Measurements from ENCODE around the gene DEDD2. TPM values are rescaled to one million over a fixed set of nuclear protein-coding genes. Genes with fewer than 3 reads are reported as not detected.

DEDD2 gene
- total RNA-seq, 6 donors from 2014 or later = 38.6 to 154 (median 51.2) TPM

GRCh38 chr19:42250183-42250665 is 32.7 kb upstream of the DEDD2 start:
- Histone ChIP-seq H3K4me3 (peak overlapping the region in 1 of 4 donors; percentile 90), H3K36me3 (peaks cover 0 to 27% (median 19%) of the 10 kb centered on the region in 4 donors), H3K4me1 (peaks cover 33 to 65% (median 56%) of the 10 kb centered on the region in 4 donors), H3K27ac (peak overlapping the region; percentile 98 to 100 (median 100)), H3K27me3 (no peaks in the 10 kb centered on the region), H3K9me3 (no peaks in the 10 kb centered on the region)
- TF ChIP-seq EP300 (IDR thresholded peaks at IDR 0.05) (no peak), POLR2A (IDR thresholded peaks at IDR 0.05) (no peak), POLR2AphosphoS5 (IDR thresholded peaks at IDR 0.05) (peak in 1 of 2 donors; percentile 48)
- TF ChIP-seq, protein P1, sequence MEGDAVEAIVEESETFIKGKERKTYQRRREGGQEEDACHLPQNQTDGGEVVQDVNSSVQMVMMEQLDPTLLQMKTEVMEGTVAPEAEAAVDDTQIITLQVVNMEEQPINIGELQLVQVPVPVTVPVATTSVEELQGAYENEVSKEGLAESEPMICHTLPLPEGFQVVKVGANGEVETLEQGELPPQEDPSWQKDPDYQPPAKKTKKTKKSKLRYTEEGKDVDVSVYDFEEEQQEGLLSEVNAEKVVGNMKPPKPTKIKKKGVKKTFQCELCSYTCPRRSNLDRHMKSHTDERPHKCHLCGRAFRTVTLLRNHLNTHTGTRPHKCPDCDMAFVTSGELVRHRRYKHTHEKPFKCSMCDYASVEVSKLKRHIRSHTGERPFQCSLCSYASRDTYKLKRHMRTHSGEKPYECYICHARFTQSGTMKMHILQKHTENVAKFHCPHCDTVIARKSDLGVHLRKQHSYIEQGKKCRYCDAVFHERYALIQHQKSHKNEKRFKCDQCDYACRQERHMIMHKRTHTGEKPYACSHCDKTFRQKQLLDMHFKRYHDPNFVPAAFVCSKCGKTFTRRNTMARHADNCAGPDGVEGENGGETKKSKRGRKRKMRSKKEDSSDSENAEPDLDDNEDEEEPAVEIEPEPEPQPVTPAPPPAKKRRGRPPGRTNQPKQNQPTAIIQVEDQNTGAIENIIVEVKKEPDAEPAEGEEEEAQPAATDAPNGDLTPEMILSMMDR (IDR thresholded peaks at IDR 0.05) = no peak
- no peak for ATAC-seq (ENCODE audit: low FRiP score in 2 of 2)
- whole genome bisulfite sequencing, 2 donors = 33 to 65% methylated on average over 1 to 15 of the region's 15 CpGs
- DNase-seq = peak in 1 of 2 donors; percentile 73

DNA sequence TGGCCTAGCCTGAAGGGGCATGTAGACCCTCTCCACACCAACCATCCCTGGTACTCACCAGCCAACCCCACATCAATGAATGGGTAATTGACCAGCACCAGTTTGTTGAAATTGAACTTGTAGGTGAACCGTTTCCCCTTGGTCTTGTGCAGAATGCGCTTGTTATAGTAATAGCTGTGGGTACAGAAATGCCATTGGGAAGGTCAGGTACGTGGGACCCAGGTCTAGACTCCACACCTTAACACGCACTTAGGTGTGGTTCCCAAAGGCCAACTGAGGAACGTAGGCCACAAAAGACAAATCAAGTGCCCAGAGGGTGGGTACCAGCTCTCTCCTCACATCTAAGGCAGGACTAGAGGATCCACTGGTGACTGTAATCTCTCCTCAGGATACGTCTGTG is 32.3 kb upstream of the DEDD2 start:
- DNase-seq (no peak), ATAC-seq (ENCODE audit: low FRiP score in 2 of 2) (no peak)
- H3K9me3 ChIP-seq = no peaks in the 10 kb centered on the region
- no peaks in the 10 kb centered on the region for H3K27me3 ChIP-seq
- H3K27ac ChIP-seq = peak overlapping the region; percentile 98 to 100 (median 100)
- TF ChIP-seq, protein P1 (IDR thresholded peaks at IDR 0.05) = no peak
- TF ChIP-seq EP300 (IDR thresholded peaks at IDR 0.05) (no peak), POLR2AphosphoS5 (IDR thresholded peaks at IDR 0.05) (no peak), POLR2A (IDR thresholded peaks at IDR 0.05) (no peak)
- H3K4me1 ChIP-seq = peaks cover 36 to 69% (median 60%) of the 10 kb centered on the region in 4 donors
- peaks cover 0 to 27% (median 19%) of the 10 kb centered on the region in 4 donors for H3K36me3 ChIP-seq
- 75 to 80% methylated on average over 6 of the region's 6 CpGs for WGBS, 2 donors
- no peak overlapping the region for H3K4me3 ChIP-seq

DNA sequence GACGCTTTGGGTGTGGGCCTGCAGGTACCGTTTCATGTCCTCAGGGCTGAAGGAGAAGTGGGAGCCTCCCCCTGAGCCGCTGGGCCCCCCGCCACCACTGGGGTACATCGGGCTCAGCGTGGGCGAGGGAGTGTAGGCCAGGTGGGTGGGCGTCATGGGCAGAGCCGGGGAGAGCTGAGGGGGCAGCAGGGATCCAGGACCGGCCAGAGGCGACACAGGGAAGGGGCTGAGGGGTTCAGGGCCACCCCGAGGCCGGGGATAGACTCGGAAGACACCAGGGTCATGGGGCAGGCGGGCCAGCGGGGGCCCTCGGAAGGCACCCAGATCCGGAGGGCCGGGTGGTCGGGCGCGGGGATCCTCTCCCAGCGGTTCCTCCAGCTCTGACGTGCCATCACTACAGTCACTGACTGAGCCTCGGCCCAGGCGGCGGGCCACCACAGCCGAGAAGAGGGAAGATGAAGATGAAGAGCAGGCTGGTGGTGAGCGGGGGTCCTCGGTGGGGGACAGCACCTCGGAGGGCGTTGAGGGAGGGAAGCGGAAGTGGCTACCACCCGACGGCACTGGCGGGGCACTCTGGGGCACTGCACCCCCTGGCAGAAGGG is 31.8 kb upstream of the DEDD2 start:
- 84 to 86% methylated on average over 25 to 36 of the region's 36 CpGs for WGBS, 2 donors
- peaks cover 36 to 70% (median 60%) of the 10 kb centered on the region in 4 donors for H3K4me1 ChIP-seq

DNA sequence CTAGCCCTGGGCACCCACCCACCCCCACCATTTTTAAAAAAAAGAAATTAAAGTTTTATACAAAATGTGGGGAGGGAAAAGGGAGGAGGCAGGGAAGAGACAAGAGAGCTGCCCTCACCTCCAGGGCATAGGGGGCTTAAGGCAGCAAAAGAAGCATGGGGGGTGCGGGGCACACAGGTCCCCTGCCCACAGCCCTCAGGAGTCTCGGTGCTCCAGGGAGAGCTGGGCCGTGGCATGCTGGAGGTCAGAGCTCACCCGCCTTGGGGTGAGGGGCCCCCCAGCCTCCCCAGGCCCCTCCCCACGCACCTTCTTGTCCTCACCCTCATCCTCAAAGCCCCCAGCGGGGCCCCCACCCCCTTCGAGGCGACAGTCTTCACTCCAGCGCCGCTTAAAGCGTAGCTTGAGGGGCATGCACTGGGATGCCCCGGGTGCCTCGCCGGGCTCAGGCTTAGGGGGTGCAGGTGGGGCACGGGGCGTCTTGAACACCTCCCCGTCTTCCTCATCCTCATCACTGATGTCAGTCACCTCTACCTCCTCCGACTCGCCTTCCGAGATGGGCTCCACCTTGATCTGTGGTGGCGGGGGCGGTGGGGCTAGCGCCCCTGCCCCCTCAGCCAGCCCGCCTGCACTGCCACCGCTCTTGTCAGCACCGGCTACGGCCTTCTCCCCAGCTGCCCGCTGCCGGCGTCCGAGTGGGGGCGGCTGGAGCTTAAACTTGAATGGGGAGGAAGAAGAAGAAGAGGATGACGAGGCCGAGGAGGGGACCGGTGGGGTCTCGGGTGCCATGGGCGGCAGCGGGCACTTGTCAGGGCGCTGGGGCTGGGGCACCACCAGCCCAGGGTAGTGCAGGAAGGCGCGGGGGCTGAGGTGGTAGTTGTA is 31.0 kb upstream of the DEDD2 start:
- no peaks in the 10 kb centered on the region for H3K9me3 ChIP-seq
- WGBS, 2 donors = 89% methylated on average over 33 to 41 of the region's 41 CpGs
- no peak for ATAC-seq (ENCODE audit: low FRiP score in 2 of 2)

More for the DNA sequence above, 31.8 kb upstream of the DEDD2 start:
- Histone ChIP-seq H3K27ac (peak overlapping the region in 3 of 4 donors; percentile 98 to 100 (median 100)), H3K9me3 (no peaks in the 10 kb centered on the region), H3K27me3 (no peaks in the 10 kb centered on the region), H3K4me3 (no peak overlapping the region), H3K36me3 (peaks cover 0 to 27% (median 19%) of the 10 kb centered on the region in 4 donors)
- DNase-seq (peak in 1 of 2 donors; percentile 82), ATAC-seq (ENCODE audit: low FRiP score in 2 of 2) (no peak)
- TF ChIP-seq POLR2A (IDR thresholded peaks at IDR 0.05) = no peak
- TF ChIP-seq, protein P1 (IDR thresholded peaks at IDR 0.05) = no peak
- TF ChIP-seq EP300 (IDR thresholded peaks at IDR 0.05) = no peak
- TF ChIP-seq POLR2AphosphoS5 (IDR thresholded peaks at IDR 0.05) = no peak

More for the DNA sequence above, 31.0 kb upstream of the DEDD2 start:
- Histone ChIP-seq H3K27me3 (no peaks in the 10 kb centered on the region), H3K36me3 (peaks cover 0 to 27% (median 19%) of the 10 kb centered on the region in 4 donors), H3K4me3 (no peak overlapping the region), H3K27ac (peak overlapping the region in 2 of 4 donors; percentile 98 to 100), H3K4me1 (peaks cover 42 to 77% (median 67%) of the 10 kb centered on the region in 4 donors)
- peak in 1 of 2 donors; percentile 85 for DNase-seq
- no peak for TF ChIP-seq POLR2A (IDR thresholded peaks at IDR 0.05)
- TF ChIP-seq, protein P1 (IDR thresholded peaks at IDR 0.05) = no peak
- TF ChIP-seq EP300 (IDR thresholded peaks at IDR 0.05) = no peak
- no peak for TF ChIP-seq POLR2AphosphoS5 (IDR thresholded peaks at IDR 0.05)

Data from upper lobe of left lung (tissue), 6 donors.